GM21447 (cell line): ENCODE measurements around the gene GNAQ.

Source experiments
- ATAC-seq: cut with Tn5 transposase; IDR thresholded peaks from one replicate; pipeline ENCODE4 v1.9.1; 2021; ENCODE audit not compliant: unreplicated experiment

GNAQ gene

GRCh38 chr9:78004478-78005229 is 27.0 kb downstream of the GNAQ start:
- no peak for ATAC-seq

GRCh38 chr9:78003730-78004129 is 27.9 kb downstream of the GNAQ start:
- no peak for ATAC-seq

GRCh38 chr9:78001946-78002731 is 29.5 kb downstream of the GNAQ start:
- ATAC-seq: no peak

GRCh38 chr9:78000221-78000620 is 31.4 kb downstream of the GNAQ start:
- no peak for ATAC-seq

- no peak for ATAC-seq
Measured at GRCh38 chr9:77999231-77999631, 32.4 kb downstream of the GNAQ start.

GRCh38 chr9:77997611-77998284 is 33.9 kb downstream of the GNAQ start:
- ATAC-seq: no peak

- no peak for ATAC-seq
Measured at GRCh38 chr9:77996696-77997095, 34.9 kb downstream of the GNAQ start.

GRCh38 chr9:77991191-77991590 is 40.4 kb downstream of the GNAQ start:
- no peak for ATAC-seq

- no peak for ATAC-seq
Measured at GRCh38 chr9:77989909-77990308, 41.7 kb downstream of the GNAQ start.

GRCh38 chr9:77989458-77989857 is 42.2 kb downstream of the GNAQ start:
- ATAC-seq: no peak

GRCh38 chr9:77988630-77989029 is 43.0 kb downstream of the GNAQ start:
- no peak for ATAC-seq

GRCh38 chr9:77987880-77988525 is 43.6 kb downstream of the GNAQ start:
- no peak for ATAC-seq

- ATAC-seq: no peak
Measured at GRCh38 chr9:77987081-77987656, 44.4 kb downstream of the GNAQ start.

- ATAC-seq: no peak
Measured at GRCh38 chr9:77985996-77986395, 45.6 kb downstream of the GNAQ start.

- no peak for ATAC-seq
Measured at GRCh38 chr9:77983320-77983662, 48.3 kb downstream of the GNAQ start.

GRCh38 chr9:77982581-77983319 is 48.9 kb downstream of the GNAQ start:
- no peak for ATAC-seq

GRCh38 chr9:77981907-77982306 is 49.7 kb downstream of the GNAQ start:
- ATAC-seq: no peak

GRCh38 chr9:77981332-77981731 is 50.3 kb downstream of the GNAQ start:
- ATAC-seq: no peak

GRCh38 chr9:77980622-77981021 is 51.0 kb downstream of the GNAQ start:
- no peak for ATAC-seq

- ATAC-seq: no peak
Measured at GRCh38 chr9:77978086-77978781, 53.4 kb downstream of the GNAQ start.
